Activated CD4-positive, alpha-beta T cell treated with anti-CD3 and anti-CD28 coated beads for 24 hours (primary cell): ENCODE results near the gene CENPU.
"Not testable (repeated sequence)": the region's sequence is repeated elsewhere in the genome, so short reads cannot be mapped to it uniquely, and the experiment has no call there.

Experiments used
- DNase-seq, 2 donors: peaks; one replicate each; pipeline ENCODE4 v3.0.0-alpha.2; 2020; ENCODE audit warnings: low read depth in 2 of 2

CENPU gene

GRCh38 chr4:184733654-184734524 is at the start of gene CENPU:
CENPU (minus strand) TSS chr4:184734096; CDS start chr4:184734062, 34 bp downstream.
- peak; percentile 90 to 92 for DNase-seq

- DNase-seq = no peak
These were observed 49.0 kb upstream of the CENPU start for GRCh38 chr4:184782731-184783373.

- DNase-seq = not testable (repeated sequence)
These were observed 45.3 kb upstream of the CENPU start for GRCh38 chr4:184779160-184779559.

GRCh38 chr4:184778325-184778724 is 44.4 kb upstream of the CENPU start:
- no peak for DNase-seq

GRCh38 chr4:184776821-184777220 is 42.9 kb upstream of the CENPU start:
- DNase-seq = no peak

- no peak for DNase-seq
These were observed 42.1 kb upstream of the CENPU start for GRCh38 chr4:184775854-184776555.

- no peak for DNase-seq
These were observed 40.3 kb upstream of the CENPU start for GRCh38 chr4:184774152-184774551.

GRCh38 chr4:184771416-184771815 is 37.5 kb upstream of the CENPU start:
- DNase-seq = no peak

GRCh38 chr4:184769141-184769765 is 35.4 kb upstream of the CENPU start:
- no peak for DNase-seq

- DNase-seq = no peak
These were observed 34.4 kb upstream of the CENPU start for GRCh38 chr4:184768296-184768695.

GRCh38 chr4:184766446-184766845 is 32.5 kb upstream of the CENPU start:
- DNase-seq = no peak

GRCh38 chr4:184765473-184766340 is 31.8 kb upstream of the CENPU start:
- no peak for DNase-seq

- DNase-seq = no peak
These were observed 30.7 kb upstream of the CENPU start for GRCh38 chr4:184764601-184765000.

GRCh38 chr4:184763150-184763780 is 29.4 kb upstream of the CENPU start:
- no peak for DNase-seq

GRCh38 chr4:184762100-184762499 is 28.2 kb upstream of the CENPU start:
- DNase-seq = no peak

- DNase-seq = no peak
These were observed 26.8 kb upstream of the CENPU start for GRCh38 chr4:184760681-184761080.

GRCh38 chr4:184757810-184758209 is 23.9 kb upstream of the CENPU start:
- DNase-seq = no peak

GRCh38 chr4:184756399-184756798 is 22.5 kb upstream of the CENPU start:
- no peak for DNase-seq

GRCh38 chr4:184755278-184755677 is 21.4 kb upstream of the CENPU start:
- no peak for DNase-seq

- DNase-seq = no peak
These were observed 18.8 kb upstream of the CENPU start for GRCh38 chr4:184752496-184753275.
